BJ (cell line): ENCODE measurements around the gene PARP1. TPM values are rescaled to one million over a fixed set of nuclear protein-coding genes. Genes with fewer than 3 reads are reported as not detected.

ENCODE experiments used
- CTCF ChIA-PET: fragments of 350-600 bp; formaldehyde crosslinking; extraction: SDS; loops from one replicate; lab custom pipeline; 2021; ENCODE audit warnings: antibody characterized with exemption, inconsistent platforms; lab: Yijun Ruan, JAX
- POLR2A ChIA-PET: fragments of 300-600 bp; sonication (Branson Sonifier 250); formaldehyde crosslinking; extraction: SDS; loops from one replicate; lab custom pipeline; 2021; ENCODE audit warnings: antibody characterized with exemption; lab: Charles Lee
- DNase-seq: peaks from one replicate; pipeline ENCODE4 v3.0.0-alpha.2; 2011; ENCODE audit warnings: low read depth
- H3K27me3 ChIP-seq: 2 replicates; pipeline ENCODE4 v1.6.0; 2011; ENCODE audit warnings: low read length; ENCODE audit not compliant: control insufficient read depth, insufficient read depth
- H3K36me3 ChIP-seq: 2 replicates; pipeline ENCODE4 v1.5.1; 2011; ENCODE audit warnings: low read length; ENCODE audit not compliant: control insufficient read depth, insufficient read depth
- H3K4me3 ChIP-seq: 2 replicates; pipeline ENCODE4 v1.5.1; 2011; ENCODE audit warnings: low read depth, mild to moderate bottlenecking, control low read depth, low read length
- CTCF ChIP-seq: IDR thresholded peaks from 2 replicates; pipeline ENCODE4 v1.5.1; 2011; ENCODE audit warnings: low read depth, mild to moderate bottlenecking, control low read depth, inconsistent platforms, low read length, moderate library complexity; ENCODE audit not compliant: insufficient read depth
- polyA plus RNA-seq: library from polyadenylated mRNA; depleted of rRNA; stranded (reverse); fragments of >200 nt; gene quantifications from 2 replicates; pipeline ENCODE4 v1.2.3, GENCODE V29; 2011

The PARP1 gene
- polyA plus RNA-seq, 1 experiment: 58.7 TPM

DNA sequence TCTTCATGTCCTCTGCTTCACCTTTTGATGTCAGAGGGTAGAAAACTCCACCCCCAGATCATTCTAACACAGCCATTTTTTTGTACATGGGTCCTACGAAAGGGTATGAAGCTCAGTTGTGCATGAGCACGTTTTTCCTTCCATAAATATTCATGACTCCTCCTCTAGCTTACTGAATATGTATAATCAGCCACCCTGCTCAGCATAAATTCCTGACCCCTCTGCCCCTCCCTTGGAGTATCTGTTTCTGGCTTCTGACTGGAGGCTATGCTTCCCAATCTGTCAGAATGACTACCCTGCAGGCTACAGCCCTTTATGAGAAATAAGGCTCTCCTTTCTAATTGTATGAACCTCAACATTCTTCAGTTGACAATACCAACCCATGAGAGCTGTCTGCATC, 42.8 kb upstream of the PARP1 start:
- H3K27me3 ChIP-seq: no peaks in the 10 kb centered on the region
- no peak overlapping the region for H3K4me3 ChIP-seq
- no peaks in the 10 kb centered on the region for H3K36me3 ChIP-seq
- no peak for TF ChIP-seq CTCF
- CTCF ChIA-PET: no interaction called here
- DNase-seq: no peak
- POLR2A ChIA-PET: no interaction called here

- Histone ChIP-seq H3K27me3 (no peaks in the 10 kb centered on the region), H3K4me3 (no peak overlapping the region), H3K36me3 (no peaks in the 10 kb centered on the region)
- no peak for TF ChIP-seq CTCF
- POLR2A ChIA-PET: no interaction called here
- CTCF ChIA-PET: no interaction called here
- DNase-seq: no peak
These were observed 41.9 kb upstream of the PARP1 start for GRCh38 chr1:226449823-226450222.

DNA sequence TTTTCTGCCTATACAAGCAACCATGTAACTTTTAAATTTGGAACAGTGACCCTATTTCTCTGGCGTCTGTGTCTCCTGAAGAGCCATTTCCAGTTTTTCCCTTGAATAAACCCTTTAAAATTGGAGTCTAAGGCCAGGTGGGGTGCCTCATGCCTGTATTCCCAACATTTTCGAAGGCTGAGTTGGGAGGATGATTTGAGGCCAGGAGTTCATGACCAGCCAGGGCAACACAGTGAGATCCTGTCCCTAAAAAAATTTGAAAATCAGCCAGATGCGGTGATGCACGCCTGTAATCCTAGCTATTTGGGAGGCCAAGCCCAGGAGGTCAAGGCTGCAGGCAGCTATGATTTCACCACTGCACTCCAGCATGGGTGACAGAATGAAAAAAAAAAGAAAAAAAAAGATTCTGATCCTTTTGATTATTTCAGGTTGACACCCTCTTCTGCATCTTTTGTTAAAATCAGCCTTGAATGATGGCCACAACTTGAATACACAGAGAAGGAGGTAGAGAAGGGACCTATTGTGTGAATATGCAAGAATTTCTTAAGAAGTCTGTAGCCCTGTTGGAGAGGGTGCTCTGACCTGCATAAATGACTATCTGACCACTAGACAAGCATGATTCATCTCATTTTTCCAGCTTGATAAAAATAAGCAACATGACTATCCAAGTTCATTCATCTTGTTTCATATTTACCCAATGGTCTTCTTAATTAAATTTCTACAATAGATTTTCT, 40.2 kb upstream of the PARP1 start:
- Histone ChIP-seq H3K4me3 (no peak overlapping the region), H3K36me3 (no peaks in the 10 kb centered on the region), H3K27me3 (no peaks in the 10 kb centered on the region; the same call in 1 of the 2 replicates)
- CTCF ChIA-PET: interaction anchor here (1.2 kb wide), 1 partner anchor 26 kb away, joined by 4 read pairs; no protein-coding TSS in a partner anchor
- POLR2A ChIA-PET: no interaction called here
- no peak for DNase-seq
- TF ChIP-seq CTCF: no peak

DNA sequence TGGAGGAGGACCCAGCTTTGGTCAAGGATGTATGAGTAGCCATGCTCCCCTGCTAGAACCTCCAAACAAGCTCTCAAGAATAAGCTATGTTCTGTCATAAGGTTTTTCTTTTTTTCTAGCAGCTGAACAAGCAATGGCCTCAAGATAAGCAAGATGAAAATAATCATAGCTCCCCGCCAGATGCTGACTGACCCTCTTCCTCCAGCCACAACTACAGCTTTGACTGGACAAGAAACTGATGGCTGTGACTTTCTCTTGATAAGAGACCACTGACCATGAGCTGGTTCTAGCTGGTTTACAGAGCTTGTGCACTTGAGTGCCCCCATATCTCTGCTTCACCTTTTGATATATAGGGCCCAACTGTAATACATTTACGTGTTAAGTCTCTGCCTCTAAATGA, 38.2 kb upstream of the PARP1 start:
- DNase-seq: no peak
- H3K4me3 ChIP-seq: no peak overlapping the region
- ChIA-PET POLR2A (no interaction called here), CTCF (interaction anchor here (0.7 kb wide), 1 partner anchor 22 kb away, joined by 3 read pairs; no protein-coding TSS in a partner anchor)
- no peaks in the 10 kb centered on the region; the same call in 1 of the 2 replicates for H3K27me3 ChIP-seq
- no peak for TF ChIP-seq CTCF
- no peaks in the 10 kb centered on the region for H3K36me3 ChIP-seq

GRCh38 chr1:226444901-226445300, 37.0 kb upstream of the PARP1 start:
- H3K27me3 ChIP-seq: no peaks in the 10 kb centered on the region; the same call in 1 of the 2 replicates
- no peak for DNase-seq
- TF ChIP-seq CTCF: no peak
- ChIA-PET CTCF (interaction anchor here (1.5 kb wide), 1 partner anchor 37 kb away, joined by 5 read pairs; the partner anchor contains the start of gene PARP1), POLR2A (no interaction called here)
- H3K36me3 ChIP-seq: no peaks in the 10 kb centered on the region
- no peak overlapping the region for H3K4me3 ChIP-seq
